ENCODE measurements around the gene THRB.

DNA sequence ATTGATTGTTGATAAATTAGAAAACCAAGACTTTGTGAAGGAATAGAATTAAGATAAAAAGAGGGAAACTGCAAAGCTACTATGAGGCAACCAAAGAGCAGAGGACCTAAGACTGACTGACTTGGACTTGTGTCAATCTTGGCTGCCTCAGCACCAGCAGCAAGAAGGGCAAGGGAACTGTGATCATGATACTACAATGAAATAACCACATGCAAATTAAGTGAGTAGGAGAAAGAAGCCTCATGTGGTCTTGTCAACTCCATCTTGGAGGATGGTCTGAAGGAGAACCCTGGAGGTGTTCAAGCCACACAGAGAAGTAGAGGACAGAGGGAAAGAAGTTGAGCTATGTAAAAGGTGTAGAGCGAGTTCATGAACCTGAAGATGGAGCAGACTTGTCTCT is 47.3 kb upstream of the THRB start:
- TF ChIP-seq, protein P1, sequence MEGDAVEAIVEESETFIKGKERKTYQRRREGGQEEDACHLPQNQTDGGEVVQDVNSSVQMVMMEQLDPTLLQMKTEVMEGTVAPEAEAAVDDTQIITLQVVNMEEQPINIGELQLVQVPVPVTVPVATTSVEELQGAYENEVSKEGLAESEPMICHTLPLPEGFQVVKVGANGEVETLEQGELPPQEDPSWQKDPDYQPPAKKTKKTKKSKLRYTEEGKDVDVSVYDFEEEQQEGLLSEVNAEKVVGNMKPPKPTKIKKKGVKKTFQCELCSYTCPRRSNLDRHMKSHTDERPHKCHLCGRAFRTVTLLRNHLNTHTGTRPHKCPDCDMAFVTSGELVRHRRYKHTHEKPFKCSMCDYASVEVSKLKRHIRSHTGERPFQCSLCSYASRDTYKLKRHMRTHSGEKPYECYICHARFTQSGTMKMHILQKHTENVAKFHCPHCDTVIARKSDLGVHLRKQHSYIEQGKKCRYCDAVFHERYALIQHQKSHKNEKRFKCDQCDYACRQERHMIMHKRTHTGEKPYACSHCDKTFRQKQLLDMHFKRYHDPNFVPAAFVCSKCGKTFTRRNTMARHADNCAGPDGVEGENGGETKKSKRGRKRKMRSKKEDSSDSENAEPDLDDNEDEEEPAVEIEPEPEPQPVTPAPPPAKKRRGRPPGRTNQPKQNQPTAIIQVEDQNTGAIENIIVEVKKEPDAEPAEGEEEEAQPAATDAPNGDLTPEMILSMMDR (IDR thresholded peaks at IDR 0.05) = no peak
- no peak for TF ChIP-seq POLR2A (IDR thresholded peaks at IDR 0.05)
- no peak for TF ChIP-seq POLR2AphosphoS5 (IDR thresholded peaks at IDR 0.05)
